ENCODE measurements around the gene HNMT. TPM values are rescaled to one million over a fixed set of nuclear protein-coding genes. Genes with fewer than 3 reads are reported as not detected.

HNMT gene
- total and polyA plus RNA-seq, 2 of the 8 experiments (the other 6 are each of a cell fraction or from before 2014, with no cell fraction given) = 1.6 to 3.6 TPM

- no peak for TF ChIP-seq SAP30 (IDR thresholded peaks at IDR 0.05; ENCODE audit: insufficient read depth, insufficient replicate concordance, low read length)
Observed at GRCh38 chr2:137947032-137947727, 17.1 kb upstream of the HNMT start (continued).
